CD4-positive, alpha-beta memory T cell (primary cell): ENCODE results near the gene KRT79. TPM values are rescaled to one million over a fixed set of nuclear protein-coding genes. Genes with fewer than 3 reads are reported as not detected.
A peak's percentile ranks its signal among the peaks of the same experiment; 100 is the strongest.

ENCODE experiments used
- CTCF ChIA-PET: fragments of 350-600 bp; sonication (Branson Sonifier 250); formaldehyde crosslinking; loops from one replicate; lab custom pipeline; 2021; ENCODE audit warnings: inconsistent platforms; ENCODE audit not compliant: partially characterized antibody; lab: Charles Lee
- POLR2A ChIA-PET: fragments of 350-600 bp; sonication (Branson Sonifier 250); formaldehyde crosslinking; loops from one replicate; lab custom pipeline; 2021; ENCODE audit not compliant: partially characterized antibody; lab: Charles Lee
- DNase-seq, 5 donors: peaks; one replicate each; pipeline versions ENCODE4 v3.0.0 to v3.0.0-alpha.2; 2020 to 2022; ENCODE audit warnings: mixed read lengths in 1 of 5
- H3K27ac ChIP-seq: one replicate; pipeline ENCODE4 v1.7.0; 2013; ENCODE audit warnings: low read depth, low read length
- H3K27me3 ChIP-seq: 2 replicates; pipeline ENCODE4 v1.7.0; 2013; ENCODE audit warnings: mild to moderate bottlenecking, low read length, moderate library complexity; ENCODE audit not compliant: insufficient read depth
- H3K36me3 ChIP-seq: 2 replicates; pipeline ENCODE4 v1.7.0; 2013; ENCODE audit warnings: mild to moderate bottlenecking, low read length, moderate library complexity; ENCODE audit not compliant: insufficient read depth
- H3K4me1 ChIP-seq: 2 replicates; pipeline ENCODE4 v1.7.0; 2013; ENCODE audit warnings: mild to moderate bottlenecking, low read length, moderate library complexity; ENCODE audit not compliant: insufficient read depth
- H3K4me3 ChIP-seq, 2 donors: one replicate each; pipeline ENCODE4 v1.7.0; 2013; ENCODE audit warnings: low read length in 2 of 2, mild to moderate bottlenecking in 1 of 2
- H3K9me3 ChIP-seq, 2 donors: one replicate each; pipeline ENCODE4 v1.7.0; 2013; ENCODE audit warnings: low read length in 2 of 2, control low read depth in 1 of 2; ENCODE audit not compliant: control insufficient read depth in 1 of 2
- H3K27ac Mint-ChIP-seq, 7 donors: one replicate each; pipeline ENCODE4 v1.8.0; 2020 to 2021; ENCODE audit warnings: mixed read lengths in 7 of 7, mild to moderate bottlenecking in 6 of 7, inconsistent platforms in 3 of 7, moderate library complexity in 3 of 7
- H3K27me3 Mint-ChIP-seq, 2 donors: one replicate each; pipeline ENCODE4 v1.8.0; 2020 to 2021; ENCODE audit warnings: mixed read lengths in 2 of 2
- H3K36me3 Mint-ChIP-seq, 2 donors: one replicate each; pipeline ENCODE4 v1.8.0; 2020 to 2021; ENCODE audit warnings: mixed read lengths in 2 of 2, inconsistent platforms in 1 of 2, mild to moderate bottlenecking in 1 of 2
- H3K4me1 Mint-ChIP-seq, 4 donors: one replicate each; pipeline ENCODE4 v1.8.0; 2020 to 2021; ENCODE audit warnings: mixed read lengths in 4 of 4, mild to moderate bottlenecking in 1 of 4
- H3K4me3 Mint-ChIP-seq, 8 donors: one replicate each; pipeline ENCODE4 v1.8.0; 2020 to 2021; ENCODE audit warnings: mixed read lengths in 8 of 8, mild to moderate bottlenecking in 7 of 8, moderate library complexity in 6 of 8, inconsistent platforms in 3 of 8
- H3K9me3 Mint-ChIP-seq, 8 donors: one replicate each; pipeline ENCODE4 v1.8.0; 2020 to 2021; ENCODE audit warnings: mixed read lengths in 8 of 8, mild to moderate bottlenecking in 5 of 8, inconsistent platforms in 3 of 8, moderate library complexity in 1 of 8
- intact Hi-C: fragments of 100-400 bp; cut with micrococcal nuclease; formaldehyde crosslinking; loops from one replicate; pipeline ENCODE4 v1.15.1; 2023
- polyA plus RNA-seq, 2 donors: library from polyadenylated mRNA; unstranded; fragments of 300-500 nt; fragmentation: Illumina TruSeq; gene quantifications; one replicate each; pipeline ENCODE4 v1.2.3, GENCODE V29; 2021
- total RNA-seq, 2 experiments: library from RNA; stranded (reverse); gene quantifications; one replicate each; pipeline ENCODE4 v1.2.3, GENCODE V29; 2021

The KRT79 gene
- total and polyA plus RNA-seq, 4 experiments from 2014 or later, result not detected

DNA sequence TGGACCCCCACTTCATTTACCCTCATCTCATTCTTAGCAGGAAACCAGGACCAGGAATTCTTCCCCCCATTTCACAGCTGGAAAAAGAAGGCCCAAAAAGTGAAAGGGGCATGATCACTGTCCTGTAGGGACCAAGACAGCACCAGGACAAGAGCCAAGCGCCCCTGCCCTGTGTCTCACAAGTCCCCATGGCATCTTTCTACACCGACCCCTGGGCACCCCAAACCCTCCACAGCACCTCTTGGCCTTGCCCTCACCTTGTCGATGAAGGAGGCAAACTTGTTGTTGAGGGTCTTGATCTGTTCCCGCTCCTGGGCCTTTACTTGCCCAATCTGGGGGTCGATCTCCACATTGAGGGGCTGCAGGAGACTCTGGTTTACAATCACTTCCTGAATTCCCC lies 57.7 kb downstream of the KRT79 start:
- Mint-ChIP-seq H3K36me3 (no peaks in the 10 kb centered on the region), H3K27me3 (peaks cover 7 to 17% of the 10 kb centered on the region in 2 donors), H3K4me1 (no peaks in the 10 kb centered on the region), H3K27ac (no peak overlapping the region), H3K4me3 (no peak overlapping the region), H3K9me3 (no peaks in the 10 kb centered on the region)
- POLR2A ChIA-PET, result no interaction called here
- Histone ChIP-seq H3K4me1 (no peaks in the 10 kb centered on the region), H3K36me3 (no peaks in the 10 kb centered on the region), H3K27me3 (peaks cover 4% of the 10 kb centered on the region), H3K27ac (no peak overlapping the region), H3K4me3 (no peak overlapping the region), H3K9me3 (no peaks in the 10 kb centered on the region)
- DNase-seq, result no peak
- CTCF ChIA-PET, result no interaction called here
- intact Hi-C loops, result no loop called here

GRCh38 chr12:52774629-52775250 lies 59.4 kb downstream of the KRT79 start:
- H3K27me3 Mint-ChIP-seq, result peaks cover 7 to 17% of the 10 kb centered on the region in 2 donors
- no peaks in the 10 kb centered on the region for H3K4me1 Mint-ChIP-seq
- no peaks in the 10 kb centered on the region for H3K36me3 Mint-ChIP-seq
- H3K27ac Mint-ChIP-seq, result no peak overlapping the region
- H3K4me3 Mint-ChIP-seq, result no peak overlapping the region
- ChIA-PET POLR2A (no interaction called here), CTCF (no interaction called here)
- Histone ChIP-seq H3K27ac (no peak overlapping the region), H3K4me3 (no peak overlapping the region), H3K36me3 (no peaks in the 10 kb centered on the region), H3K4me1 (no peaks in the 10 kb centered on the region), H3K27me3 (no peaks in the 10 kb centered on the region), H3K9me3 (no peaks in the 10 kb centered on the region)
- DNase-seq, result no peak
- no peaks in the 10 kb centered on the region for H3K9me3 Mint-ChIP-seq
- intact Hi-C loops, result no loop called here

DNA sequence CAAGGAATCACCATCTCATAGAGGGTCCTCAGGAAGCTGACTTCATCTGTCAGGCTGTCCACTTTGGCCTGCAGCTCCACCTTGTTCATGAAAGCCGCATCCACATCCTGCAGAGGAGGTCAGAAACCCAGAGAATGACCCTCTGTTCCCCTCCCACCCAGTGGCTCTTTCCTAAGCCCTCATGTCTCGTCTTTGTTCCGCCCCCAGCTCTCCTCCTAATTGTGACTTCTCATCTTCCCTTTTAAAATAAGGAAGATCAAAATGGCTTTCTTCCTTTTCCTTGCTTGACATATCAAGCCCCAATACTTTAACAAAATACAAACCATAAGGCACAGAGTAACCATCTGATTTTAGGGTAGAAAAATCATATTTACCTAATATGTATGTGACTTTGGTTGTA lies 61.3 kb downstream of the KRT79 start:
- DNase-seq, result no peak
- H3K4me1 Mint-ChIP-seq, result no peaks in the 10 kb centered on the region
- Histone ChIP-seq H3K27me3 (no peaks in the 10 kb centered on the region), H3K36me3 (no peaks in the 10 kb centered on the region), H3K4me3 (no peak overlapping the region), H3K9me3 (no peaks in the 10 kb centered on the region), H3K4me1 (no peaks in the 10 kb centered on the region), H3K27ac (no peak overlapping the region)
- H3K36me3 Mint-ChIP-seq, result no peaks in the 10 kb centered on the region
- peaks cover 5 to 12% of the 10 kb centered on the region in 2 donors for H3K27me3 Mint-ChIP-seq
- ChIA-PET CTCF (interaction anchor here (1.3 kb wide), 1 partner anchor 105 kb away, joined by 3 read pairs; no protein-coding TSS in a partner anchor), POLR2A (interaction anchor here (1.0 kb wide), 1 partner anchor 187 kb away, joined by 3 read pairs; no protein-coding TSS in a partner anchor)
- H3K27ac Mint-ChIP-seq, result no peak overlapping the region
- no peak overlapping the region for H3K4me3 Mint-ChIP-seq
- no peaks in the 10 kb centered on the region for H3K9me3 Mint-ChIP-seq
- intact Hi-C loops, result no loop called here

GRCh38 chr12:52772188-52772587 lies 61.9 kb downstream of the KRT79 start:
- no peaks in the 10 kb centered on the region for H3K4me1 Mint-ChIP-seq
- Histone ChIP-seq H3K4me3 (no peak overlapping the region), H3K36me3 (no peaks in the 10 kb centered on the region), H3K4me1 (no peaks in the 10 kb centered on the region), H3K27ac (no peak overlapping the region), H3K9me3 (no peaks in the 10 kb centered on the region), H3K27me3 (no peaks in the 10 kb centered on the region)
- no peaks in the 10 kb centered on the region for H3K9me3 Mint-ChIP-seq
- intact Hi-C loops, result no loop called here
- no peak overlapping the region for H3K4me3 Mint-ChIP-seq
- CTCF ChIA-PET, result no interaction called here
- H3K36me3 Mint-ChIP-seq, result no peaks in the 10 kb centered on the region
- POLR2A ChIA-PET, result no interaction called here
- no peak for DNase-seq
- peak overlapping the region in 1 of 7 donors; percentile 15 for H3K27ac Mint-ChIP-seq
- peaks cover 5 to 14% of the 10 kb centered on the region in 2 donors for H3K27me3 Mint-ChIP-seq

DNA sequence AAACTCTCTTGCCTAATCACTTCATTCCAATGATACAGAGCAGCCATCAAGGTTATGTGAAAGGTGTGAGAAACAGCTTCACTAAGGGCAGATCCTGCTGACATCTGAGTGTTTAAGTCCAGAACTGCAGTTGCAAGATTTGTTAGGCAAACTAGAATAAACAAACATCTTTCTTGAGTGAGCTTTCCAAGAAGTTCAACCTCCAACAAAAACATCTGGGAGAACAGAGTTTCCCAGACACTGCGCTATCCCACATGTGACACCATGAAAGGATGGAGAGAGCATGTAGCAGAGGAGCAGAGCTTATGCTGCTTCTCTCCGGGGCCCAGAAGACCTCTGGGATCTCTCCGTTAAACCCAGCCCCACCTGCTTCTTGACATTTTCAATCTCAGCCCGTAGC lies 62.6 kb downstream of the KRT79 start:
- intact Hi-C loops, result no loop called here
- Mint-ChIP-seq H3K4me1 (no peaks in the 10 kb centered on the region), H3K27me3 (peaks cover 5 to 16% of the 10 kb centered on the region in 2 donors), H3K27ac (no peak overlapping the region), H3K9me3 (no peaks in the 10 kb centered on the region), H3K36me3 (no peaks in the 10 kb centered on the region), H3K4me3 (no peak overlapping the region)
- H3K27me3 ChIP-seq, result no peaks in the 10 kb centered on the region
- ChIA-PET POLR2A (no interaction called here), CTCF (no interaction called here)
- no peak overlapping the region for H3K4me3 ChIP-seq
- no peaks in the 10 kb centered on the region for H3K4me1 ChIP-seq
- no peaks in the 10 kb centered on the region for H3K36me3 ChIP-seq
- H3K9me3 ChIP-seq, result no peaks in the 10 kb centered on the region
- H3K27ac ChIP-seq, result no peak overlapping the region
- DNase-seq, result no peak

Other genes starting within 250 kb of the KRT79 start
- gene KRT72, start 232.8 kb downstream of the KRT79 start, total RNA-seq, result 1 to 10 TPM; 7.7 to 8.4 TPM
- not detected for gene KRT72, start 232.8 kb downstream of the KRT79 start, polyA plus RNA-seq
- gene KRT73, start 215.8 kb downstream of the KRT79 start, total RNA-seq, result 1 to 10 TPM; 5.7 to 6.0 TPM
- 1 to 10 TPM; 1.2 to 1.3 TPM for gene KRT73, start 215.8 kb downstream of the KRT79 start, polyA plus RNA-seq
- under 1 TPM; 0.23 to 0.39 TPM for gene KRT2, start 182.1 kb downstream of the KRT79 start, total RNA-seq
- gene KRT2, start 182.1 kb downstream of the KRT79 start, polyA plus RNA-seq, result under 1 TPM; 0.08 to 0.20 TPM
- gene KRT1, start 153.9 kb downstream of the KRT79 start, total RNA-seq, result under 1 TPM in 1 of 2 experiments, not detected in 1; 0.67 TPM
- gene KRT1, start 153.9 kb downstream of the KRT79 start, polyA plus RNA-seq, result 10 to 100 TPM; 21.0 to 25.5 TPM
- gene KRT77, start 130.8 kb downstream of the KRT79 start, total RNA-seq, result not detected
- not detected for gene KRT77, start 130.8 kb downstream of the KRT79 start, polyA plus RNA-seq
- gene KRT76, start 57.0 kb downstream of the KRT79 start, total RNA-seq, result not detected
- gene KRT76, start 57.0 kb downstream of the KRT79 start, polyA plus RNA-seq, result not detected
- not detected for gene KRT3, start 38.2 kb downstream of the KRT79 start, total RNA-seq
- not detected for gene KRT3, start 38.2 kb downstream of the KRT79 start, polyA plus RNA-seq
- not detected for gene KRT4, start 20.2 kb downstream of the KRT79 start, total RNA-seq
- gene KRT4, start 20.2 kb downstream of the KRT79 start, polyA plus RNA-seq, result not detected
- not detected for gene KRT78, start 14.7 kb upstream of the KRT79 start, total RNA-seq
- not detected for gene KRT78, start 14.7 kb upstream of the KRT79 start, polyA plus RNA-seq
- gene KRT8, start 70.8 kb upstream of the KRT79 start, total RNA-seq, result under 1 TPM; 0.29 to 0.91 TPM
- 1 to 10 TPM in 1 of 2 donors, under 1 TPM in 1; 0.36 to 1.1 TPM for gene KRT8, start 70.8 kb upstream of the KRT79 start, polyA plus RNA-seq
- 1 to 10 TPM; 7.4 TPM for gene KRT18, start 114.8 kb upstream of the KRT79 start, total RNA-seq
- 1 to 10 TPM; 4.2 to 6.2 TPM for gene KRT18, start 114.8 kb upstream of the KRT79 start, polyA plus RNA-seq
- gene EIF4B, start 172.1 kb upstream of the KRT79 start, total RNA-seq, result 100 to 1,000 TPM; 730 to 777 TPM
- gene EIF4B, start 172.1 kb upstream of the KRT79 start, polyA plus RNA-seq, result 100 to 1,000 TPM in 1 of 2 donors, 10 to 100 TPM in 1; 74.2 to 117 TPM
- gene TNS2, start 215.8 kb upstream of the KRT79 start, total RNA-seq, result 1 to 10 TPM; 6.3 to 7.2 TPM
- under 1 TPM; 0.27 to 0.45 TPM for gene TNS2, start 215.8 kb upstream of the KRT79 start, polyA plus RNA-seq
- 10 to 100 TPM; 54.3 to 59.3 TPM for gene SPRYD3, start 245.1 kb upstream of the KRT79 start, total RNA-seq
- gene SPRYD3, start 245.1 kb upstream of the KRT79 start, polyA plus RNA-seq, result 10 to 100 TPM; 54.2 to 71.7 TPM